Measurements from ENCODE around the gene CTSF. TPM values are rescaled to one million over a fixed set of nuclear protein-coding genes. Genes with fewer than 3 reads are reported as not detected.

CTSF gene
- total and polyA plus RNA-seq, 2 of the 13 experiments (the other 11 are each of a cell fraction or from before 2014, with no cell fraction given), result not detected

DNA sequence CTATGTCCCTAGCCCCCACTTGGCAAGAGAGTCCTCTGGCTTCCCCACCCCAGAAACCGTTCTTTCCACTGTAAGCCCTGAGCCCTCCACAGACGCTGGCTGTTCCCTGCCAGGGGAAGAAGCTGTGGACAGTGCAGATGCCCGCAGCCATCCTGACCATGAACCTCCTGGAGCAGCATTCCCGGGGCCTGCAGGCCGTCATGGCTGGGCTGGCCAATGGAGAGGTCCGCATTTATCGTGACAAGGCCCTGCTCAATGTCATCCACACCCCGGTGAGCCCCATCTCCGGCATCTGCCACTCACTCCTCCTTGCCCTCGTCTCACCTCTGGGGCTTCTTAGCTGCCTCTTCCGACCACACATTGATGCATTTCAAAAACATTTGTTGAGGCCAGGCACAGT, 44.8 kb downstream of the CTSF start:
- POLR2A ChIA-PET, result no interaction called here
- FAIRE-seq (no peak), DNase-seq (ENCODE audit: low spot score) (no peak), ATAC-seq (no peak)
- H2AFZ ChIP-seq (ENCODE audit: low read length), result no peak overlapping the region
- no peaks in the 10 kb centered on the region for H3K4me1 ChIP-seq (ENCODE audit: insufficient read depth, low read length)
- H3K9me3 ChIP-seq (ENCODE audit: low read length), result no peaks in the 10 kb centered on the region
- H4K20me1 ChIP-seq (ENCODE audit: insufficient read depth, low read length), result no peaks in the 10 kb centered on the region
- H3K9ac ChIP-seq (ENCODE audit: insufficient read depth, low read depth, low read length), result no peak overlapping the region
- intact Hi-C loops (cut with micrococcal nuclease; ENCODE audit: unreplicated experiment) (no loop called here), in situ Hi-C loops (cut with HindIII; ENCODE audit: extremely low pct_ligation_motif_present, low pct_unique_long_range_greater_than_20kb) (no loop called here)
- TF ChIP-seq CREBL2 (CRISPR knock-in tag; IDR thresholded peaks at IDR 0.05; ENCODE audit: borderline replicate concordance) (no peak), SMARCC2 (IDR thresholded peaks at IDR 0.05) (no peak), MTF2 (CRISPR knock-in tag; IDR thresholded peaks at IDR 0.05; ENCODE audit: borderline replicate concordance) (no peak), ZNF615 (CRISPR knock-in tag; IDR thresholded peaks at IDR 0.05; ENCODE audit: borderline replicate concordance) (no peak), ZNF749 (CRISPR knock-in tag; IDR thresholded peaks at IDR 0.05; ENCODE audit: borderline replicate concordance) (no peak), ASH2L (IDR thresholded peaks at IDR 0.05; ENCODE audit: insufficient read length, low read depth, low read length) (no peak), ZSCAN21 (CRISPR knock-in tag; IDR thresholded peaks at IDR 0.05; ENCODE audit: borderline replicate concordance) (no peak), STAG1 (CRISPR knock-in tag; IDR thresholded peaks at IDR 0.05) (no peak), SNAPC5 (CRISPR knock-in tag; IDR thresholded peaks at IDR 0.05; ENCODE audit: borderline replicate concordance) (no peak), NFKB2 (CRISPR knock-in tag; IDR thresholded peaks at IDR 0.05; ENCODE audit: borderline replicate concordance) (no peak), KDM3A (CRISPR knock-in tag; IDR thresholded peaks at IDR 0.05; ENCODE audit: low read depth) (no peak), FOXA1 (IDR thresholded peaks at IDR 0.05) (no peak), FOXA1 (CRISPR knock-in tag; IDR thresholded peaks at IDR 0.05) (no peak), DPF2 (CRISPR knock-in tag; IDR thresholded peaks at IDR 0.05; ENCODE audit: borderline replicate concordance, low read depth) (no peak), ZFP90 (CRISPR knock-in tag; IDR thresholded peaks at IDR 0.05; ENCODE audit: borderline replicate concordance) (no peak)
- TF ChIP-seq, protein P1, sequence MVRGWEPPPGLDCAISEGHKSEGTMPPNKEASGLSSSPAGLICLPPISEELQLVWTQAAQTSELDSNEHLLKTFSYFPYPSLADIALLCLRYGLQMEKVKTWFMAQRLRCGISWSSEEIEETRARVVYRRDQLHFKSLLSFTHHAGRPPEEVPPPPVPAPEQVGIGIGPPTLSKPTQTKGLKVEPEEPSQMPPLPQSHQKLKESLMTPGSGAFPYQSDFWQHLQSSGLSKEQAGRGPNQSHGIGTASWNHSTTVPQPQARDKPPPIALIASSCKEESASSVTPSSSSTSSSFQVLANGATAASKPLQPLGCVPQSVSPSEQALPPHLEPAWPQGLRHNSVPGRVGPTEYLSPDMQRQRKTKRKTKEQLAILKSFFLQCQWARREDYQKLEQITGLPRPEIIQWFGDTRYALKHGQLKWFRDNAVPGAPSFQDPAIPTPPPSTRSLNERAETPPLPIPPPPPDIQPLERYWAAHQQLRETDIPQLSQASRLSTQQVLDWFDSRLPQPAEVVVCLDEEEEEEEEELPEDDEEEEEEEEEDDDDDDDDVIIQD (CRISPR knock-in tag; IDR thresholded peaks at IDR 0.05; ENCODE audit: low read depth), result no peak
- TF ChIP-seq, protein P2, sequence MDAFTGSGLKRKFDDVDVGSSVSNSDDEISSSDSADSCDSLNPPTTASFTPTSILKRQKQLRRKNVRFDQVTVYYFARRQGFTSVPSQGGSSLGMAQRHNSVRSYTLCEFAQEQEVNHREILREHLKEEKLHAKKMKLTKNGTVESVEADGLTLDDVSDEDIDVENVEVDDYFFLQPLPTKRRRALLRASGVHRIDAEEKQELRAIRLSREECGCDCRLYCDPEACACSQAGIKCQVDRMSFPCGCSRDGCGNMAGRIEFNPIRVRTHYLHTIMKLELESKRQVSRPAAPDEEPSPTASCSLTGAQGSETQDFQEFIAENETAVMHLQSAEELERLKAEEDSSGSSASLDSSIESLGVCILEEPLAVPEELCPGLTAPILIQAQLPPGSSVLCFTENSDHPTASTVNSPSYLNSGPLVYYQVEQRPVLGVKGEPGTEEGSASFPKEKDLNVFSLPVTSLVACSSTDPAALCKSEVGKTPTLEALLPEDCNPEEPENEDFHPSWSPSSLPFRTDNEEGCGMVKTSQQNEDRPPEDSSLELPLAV (CRISPR knock-in tag; conservative IDR thresholded peaks at IDR 0.05; ENCODE audit: low read depth), result no peak
- H3K79me2 ChIP-seq (ENCODE audit: insufficient read depth, low read length), result no peaks in the 10 kb centered on the region
- 98% methylated on average over 11 of the region's 11 CpGs for WGBS (ENCODE audit: low lambda C conversion rate)
- no peak overlapping the region for H3K4me2 ChIP-seq (ENCODE audit: low read depth, low read length)
- CTCF ChIA-PET (ENCODE audit: low intra/inter-chr PET ratio, low total read pairs), result no interaction called here
- no peak overlapping the region for H3K4me3 ChIP-seq (replicated peaks in 1 of 3; ENCODE audit: insufficient read depth in 1 of 3, low read depth in 2 of 3, low read length in 3 of 3)
- H3K36me3 ChIP-seq (replicated peaks in 1 of 2; ENCODE audit: control insufficient read depth in 1 of 2, insufficient read depth in 2 of 2, low read length in 2 of 2), result peaks cover 0 to 3% of the 10 kb centered on the region in 2 experiments; a peak in 3 of 5 replicates
- H3K27me3 ChIP-seq (ENCODE audit: control insufficient read depth in 1 of 2, insufficient read depth in 2 of 2, low read length in 2 of 2), result no peaks in the 10 kb centered on the region
- no peak overlapping the region for H3K27ac ChIP-seq (ENCODE audit: extremely low read length, insufficient read depth, low read length)
- BruUV-seq (replicated peaks), result no TSS peak
